Measurements from ENCODE around the gene KNG1. TPM values are rescaled to one million over a fixed set of nuclear protein-coding genes. Genes with fewer than 3 reads are reported as not detected.

The KNG1 gene
- total and polyA plus RNA-seq, 2 of the 8 experiments (the other 6 are each of a cell fraction or from before 2014, with no cell fraction given) = 0.05 TPM; not detected in 1

DNA sequence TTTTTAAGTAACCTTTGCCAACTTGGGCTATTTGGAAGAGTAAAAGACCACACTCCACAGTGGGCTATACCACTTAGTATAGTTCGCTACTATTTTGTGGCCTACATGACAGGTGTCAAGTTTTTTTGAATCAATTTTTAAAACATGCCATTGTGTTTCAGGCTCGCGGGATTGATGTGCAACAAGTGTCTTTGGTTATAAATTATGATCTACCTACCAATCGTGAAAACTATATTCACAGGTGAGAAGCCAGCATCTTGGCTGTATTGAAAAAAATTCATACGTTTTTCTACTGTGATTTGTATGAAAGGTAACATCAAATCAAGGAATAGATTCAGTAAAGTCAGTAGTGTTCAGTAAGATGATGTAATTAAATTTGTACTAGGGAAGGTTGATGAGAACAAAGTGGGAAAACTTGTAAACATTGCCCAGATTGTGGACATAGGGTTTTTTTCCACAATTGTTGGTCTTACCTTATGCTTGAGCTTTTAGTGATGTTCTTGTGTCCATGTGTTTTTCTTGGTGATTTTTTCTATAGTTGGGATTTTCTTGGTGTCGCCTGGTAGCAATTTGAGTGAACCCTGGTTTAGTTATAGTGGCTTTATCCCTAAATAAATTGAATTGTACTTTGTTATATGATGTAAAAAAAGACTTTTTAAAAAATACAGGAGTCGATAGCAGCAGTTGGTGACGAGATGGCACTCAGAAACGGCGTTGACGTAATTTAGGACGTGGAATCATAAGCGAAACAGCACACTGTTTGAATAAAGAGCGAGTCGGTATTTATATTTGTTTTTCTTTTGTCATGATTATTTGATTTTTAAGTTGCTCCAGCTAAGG is 70.7 kb downstream of the KNG1 start (continued):
- TF ChIP-seq, protein P1, sequence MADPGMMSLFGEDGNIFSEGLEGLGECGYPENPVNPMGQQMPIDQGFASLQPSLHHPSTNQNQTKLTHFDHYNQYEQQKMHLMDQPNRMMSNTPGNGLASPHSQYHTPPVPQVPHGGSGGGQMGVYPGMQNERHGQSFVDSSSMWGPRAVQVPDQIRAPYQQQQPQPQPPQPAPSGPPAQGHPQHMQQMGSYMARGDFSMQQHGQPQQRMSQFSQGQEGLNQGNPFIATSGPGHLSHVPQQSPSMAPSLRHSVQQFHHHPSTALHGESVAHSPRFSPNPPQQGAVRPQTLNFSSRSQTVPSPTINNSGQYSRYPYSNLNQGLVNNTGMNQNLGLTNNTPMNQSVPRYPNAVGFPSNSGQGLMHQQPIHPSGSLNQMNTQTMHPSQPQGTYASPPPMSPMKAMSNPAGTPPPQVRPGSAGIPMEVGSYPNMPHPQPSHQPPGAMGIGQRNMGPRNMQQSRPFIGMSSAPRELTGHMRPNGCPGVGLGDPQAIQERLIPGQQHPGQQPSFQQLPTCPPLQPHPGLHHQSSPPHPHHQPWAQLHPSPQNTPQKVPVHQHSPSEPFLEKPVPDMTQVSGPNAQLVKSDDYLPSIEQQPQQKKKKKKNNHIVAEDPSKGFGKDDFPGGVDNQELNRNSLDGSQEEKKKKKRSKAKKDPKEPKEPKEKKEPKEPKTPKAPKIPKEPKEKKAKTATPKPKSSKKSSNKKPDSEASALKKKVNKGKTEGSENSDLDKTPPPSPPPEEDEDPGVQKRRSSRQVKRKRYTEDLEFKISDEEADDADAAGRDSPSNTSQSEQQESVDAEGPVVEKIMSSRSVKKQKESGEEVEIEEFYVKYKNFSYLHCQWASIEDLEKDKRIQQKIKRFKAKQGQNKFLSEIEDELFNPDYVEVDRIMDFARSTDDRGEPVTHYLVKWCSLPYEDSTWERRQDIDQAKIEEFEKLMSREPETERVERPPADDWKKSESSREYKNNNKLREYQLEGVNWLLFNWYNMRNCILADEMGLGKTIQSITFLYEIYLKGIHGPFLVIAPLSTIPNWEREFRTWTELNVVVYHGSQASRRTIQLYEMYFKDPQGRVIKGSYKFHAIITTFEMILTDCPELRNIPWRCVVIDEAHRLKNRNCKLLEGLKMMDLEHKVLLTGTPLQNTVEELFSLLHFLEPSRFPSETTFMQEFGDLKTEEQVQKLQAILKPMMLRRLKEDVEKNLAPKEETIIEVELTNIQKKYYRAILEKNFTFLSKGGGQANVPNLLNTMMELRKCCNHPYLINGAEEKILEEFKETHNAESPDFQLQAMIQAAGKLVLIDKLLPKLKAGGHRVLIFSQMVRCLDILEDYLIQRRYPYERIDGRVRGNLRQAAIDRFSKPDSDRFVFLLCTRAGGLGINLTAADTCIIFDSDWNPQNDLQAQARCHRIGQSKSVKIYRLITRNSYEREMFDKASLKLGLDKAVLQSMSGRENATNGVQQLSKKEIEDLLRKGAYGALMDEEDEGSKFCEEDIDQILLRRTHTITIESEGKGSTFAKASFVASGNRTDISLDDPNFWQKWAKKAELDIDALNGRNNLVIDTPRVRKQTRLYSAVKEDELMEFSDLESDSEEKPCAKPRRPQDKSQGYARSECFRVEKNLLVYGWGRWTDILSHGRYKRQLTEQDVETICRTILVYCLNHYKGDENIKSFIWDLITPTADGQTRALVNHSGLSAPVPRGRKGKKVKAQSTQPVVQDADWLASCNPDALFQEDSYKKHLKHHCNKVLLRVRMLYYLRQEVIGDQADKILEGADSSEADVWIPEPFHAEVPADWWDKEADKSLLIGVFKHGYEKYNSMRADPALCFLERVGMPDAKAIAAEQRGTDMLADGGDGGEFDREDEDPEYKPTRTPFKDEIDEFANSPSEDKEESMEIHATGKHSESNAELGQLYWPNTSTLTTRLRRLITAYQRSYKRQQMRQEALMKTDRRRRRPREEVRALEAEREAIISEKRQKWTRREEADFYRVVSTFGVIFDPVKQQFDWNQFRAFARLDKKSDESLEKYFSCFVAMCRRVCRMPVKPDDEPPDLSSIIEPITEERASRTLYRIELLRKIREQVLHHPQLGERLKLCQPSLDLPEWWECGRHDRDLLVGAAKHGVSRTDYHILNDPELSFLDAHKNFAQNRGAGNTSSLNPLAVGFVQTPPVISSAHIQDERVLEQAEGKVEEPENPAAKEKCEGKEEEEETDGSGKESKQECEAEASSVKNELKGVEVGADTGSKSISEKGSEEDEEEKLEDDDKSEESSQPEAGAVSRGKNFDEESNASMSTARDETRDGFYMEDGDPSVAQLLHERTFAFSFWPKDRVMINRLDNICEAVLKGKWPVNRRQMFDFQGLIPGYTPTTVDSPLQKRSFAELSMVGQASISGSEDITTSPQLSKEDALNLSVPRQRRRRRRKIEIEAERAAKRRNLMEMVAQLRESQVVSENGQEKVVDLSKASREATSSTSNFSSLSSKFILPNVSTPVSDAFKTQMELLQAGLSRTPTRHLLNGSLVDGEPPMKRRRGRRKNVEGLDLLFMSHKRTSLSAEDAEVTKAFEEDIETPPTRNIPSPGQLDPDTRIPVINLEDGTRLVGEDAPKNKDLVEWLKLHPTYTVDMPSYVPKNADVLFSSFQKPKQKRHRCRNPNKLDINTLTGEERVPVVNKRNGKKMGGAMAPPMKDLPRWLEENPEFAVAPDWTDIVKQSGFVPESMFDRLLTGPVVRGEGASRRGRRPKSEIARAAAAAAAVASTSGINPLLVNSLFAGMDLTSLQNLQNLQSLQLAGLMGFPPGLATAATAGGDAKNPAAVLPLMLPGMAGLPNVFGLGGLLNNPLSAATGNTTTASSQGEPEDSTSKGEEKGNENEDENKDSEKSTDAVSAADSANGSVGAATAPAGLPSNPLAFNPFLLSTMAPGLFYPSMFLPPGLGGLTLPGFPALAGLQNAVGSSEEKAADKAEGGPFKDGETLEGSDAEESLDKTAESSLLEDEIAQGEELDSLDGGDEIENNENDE (IDR thresholded peaks at IDR 0.05; ENCODE audit: insufficient replicate concordance, low read length) = no peak
- TF ChIP-seq YY1 (IDR thresholded peaks at IDR 0.05; ENCODE audit: low read depth, low read length) = no peak
- no peak for TF ChIP-seq ASH2L (IDR thresholded peaks at IDR 0.05; ENCODE audit: low read length)
- no peak for TF ChIP-seq SP2 (IDR thresholded peaks at IDR 0.05; ENCODE audit: low read length)
- TF ChIP-seq RXRA (IDR thresholded peaks at IDR 0.05; ENCODE audit: insufficient read depth, low read depth, low read length) = no peak
- no peak for TF ChIP-seq RBBP5 (IDR thresholded peaks at IDR 0.05; ENCODE audit: borderline replicate concordance, low read depth, low read length)
- no peak for TF ChIP-seq GTF2F1 (IDR thresholded peaks at IDR 0.05; ENCODE audit: borderline replicate concordance, low read depth, low read length)
- TF ChIP-seq RNF2 (IDR thresholded peaks at IDR 0.05; ENCODE audit: borderline replicate concordance, low read depth, low read length, missing control alignments, poor library complexity, severe bottlenecking) = no peak
- no peak for TF ChIP-seq BCL11A (IDR thresholded peaks at IDR 0.05; ENCODE audit: low read depth in 2 of 2, low read length in 2 of 2)

Data from H1 (cell line).